SK-N-SH treated with all-trans-retinoic acid at 6 μM for 48 hours (cell line): ENCODE measurements around the gene TEX29.

Experiments used
- ATAC-seq: fragments of 200-7000 bp; cut with Tn5 transposase; 3 replicates; pipeline ENCODE4 v1.9.1; 2020; ENCODE audit warnings: mild to moderate bottlenecking, moderate library complexity
- CSDC2 ChIP-seq: fragments of 250-450 bp; sonication (Bioruptor Pico); IDR thresholded peaks from 2 replicates; pipeline ENCODE4 v1.5.0; 2020; ENCODE audit warnings: mild to moderate bottlenecking, moderate library complexity
- CSRNP3 ChIP-seq: fragments of 250-450 bp; sonication (Bioruptor Pico); IDR thresholded peaks from 2 replicates; pipeline ENCODE4 v1.5.1; 2021; ENCODE audit warnings: mild to moderate bottlenecking, moderate library complexity
- ESRRG ChIP-seq: fragments of 250-450 bp; sonication (Bioruptor Pico); IDR thresholded peaks from 2 replicates; pipeline ENCODE4 v1.6.1; 2021; ENCODE audit warnings: mild to moderate bottlenecking
- GLIS3 ChIP-seq: fragments of 250-450 bp; sonication (Bioruptor Pico); IDR thresholded peaks from 2 replicates; pipeline ENCODE4 v1.5.0; 2020; ENCODE audit warnings: mild to moderate bottlenecking, moderate library complexity
- ISL1 ChIP-seq: fragments of 250-450 bp; sonication (Bioruptor Pico); IDR thresholded peaks from 2 replicates; pipeline ENCODE4 v2.1.2; 2022; ENCODE audit warnings: mild to moderate bottlenecking, moderate library complexity
- PATZ1 ChIP-seq: fragments of 250-450 bp; sonication (Bioruptor Pico); IDR thresholded peaks from 2 replicates; pipeline ENCODE4 v1.8.0; 2020; ENCODE audit warnings: mild to moderate bottlenecking, moderate library complexity, borderline replicate concordance
- PPARA ChIP-seq: fragments of 250-450 bp; sonication (Bioruptor Pico); IDR thresholded peaks from 2 replicates; pipeline ENCODE4 v1.5.0; 2020; ENCODE audit warnings: mild to moderate bottlenecking, borderline replicate concordance
- SNAI2 ChIP-seq: fragments of 250-450 bp; sonication (Bioruptor Pico); IDR thresholded peaks from 2 replicates; pipeline ENCODE4 v1.5.0; 2020; ENCODE audit warnings: mild to moderate bottlenecking, moderate library complexity
- TCF4 ChIP-seq: fragments of 250-450 bp; sonication (Bioruptor Pico); IDR thresholded peaks from 2 replicates; pipeline ENCODE4 v1.8.0; 2021; ENCODE audit warnings: mild to moderate bottlenecking, moderate library complexity, borderline replicate concordance
- TOX ChIP-seq: fragments of 250-450 bp; sonication (Bioruptor Pico); IDR thresholded peaks from 2 replicates; pipeline ENCODE4 v1.8.0; 2021; ENCODE audit warnings: mild to moderate bottlenecking, moderate library complexity, borderline replicate concordance
- TSHZ2 ChIP-seq: fragments of 250-450 bp; sonication (Bioruptor Pico); IDR thresholded peaks from 2 replicates; pipeline ENCODE4 v1.5.0; 2020; ENCODE audit warnings: mild to moderate bottlenecking, moderate library complexity
- ZC3H10 ChIP-seq: fragments of 250-450 bp; sonication (Bioruptor Pico); IDR thresholded peaks from 2 replicates; pipeline ENCODE4 v1.5.1; 2021; ENCODE audit warnings: mild to moderate bottlenecking, moderate library complexity
- ZNF70 ChIP-seq: fragments of 450-650 bp; formaldehyde crosslinking; IDR thresholded peaks from 2 replicates; pipeline ENCODE4 v1.5.0; 2020; ENCODE audit warnings: mild to moderate bottlenecking, moderate library complexity
- ZNF8 ChIP-seq: fragments of 450-650 bp; formaldehyde crosslinking; IDR thresholded peaks from 2 replicates; pipeline ENCODE4 v1.5.0; 2020; ENCODE audit warnings: mild to moderate bottlenecking, moderate library complexity

Gene TEX29

GRCh38 chr13:111323950-111324651 is 3.7 kb downstream of the TEX29 start (continued):
- no peak for TF ChIP-seq ESRRG (CRISPR knock-in tag)
- TF ChIP-seq PATZ1: no peak
- no peak for TF ChIP-seq ZC3H10 (CRISPR knock-in tag)
- no peak for TF ChIP-seq TSHZ2
- TF ChIP-seq TOX: no peak
- TF ChIP-seq CSDC2 (CRISPR knock-in tag): no peak

- ATAC-seq: no peak
- TF ChIP-seq PPARA (CRISPR knock-in tag) (no peak), ZNF70 (CRISPR knock-in tag) (no peak), GLIS3 (CRISPR knock-in tag) (no peak), CSRNP3 (CRISPR knock-in tag) (no peak), TCF4 (no peak)
Measured at GRCh38 chr13:111324736-111325135, 4.3 kb downstream of the TEX29 start.

- ATAC-seq: peak; percentile 11; the same call in 1 of the 3 replicates
Measured at GRCh38 chr13:111325146-111325890, 4.9 kb downstream of the TEX29 start.

More at GRCh38 chr13:111325146-111325890, 4.9 kb downstream of the TEX29 start:
- no peak for TF ChIP-seq CSRNP3 (CRISPR knock-in tag)
- TF ChIP-seq SNAI2 (CRISPR knock-in tag): no peak
- TF ChIP-seq CSDC2 (CRISPR knock-in tag): no peak
- TF ChIP-seq ZNF8 (CRISPR knock-in tag): no peak
- TF ChIP-seq PPARA (CRISPR knock-in tag): no peak
- no peak for TF ChIP-seq TOX
- no peak for TF ChIP-seq TSHZ2
- TF ChIP-seq ISL1 (CRISPR knock-in tag): no peak
- TF ChIP-seq ZC3H10 (CRISPR knock-in tag): no peak
